SKM-1 (cell line): ENCODE data around the gene PSMA1.
"Not testable (repeated sequence)": the region's sequence is repeated elsewhere in the genome, so short reads cannot be mapped to it uniquely, and the experiment has no call there.

Source experiments
- DNase-seq: peaks from one replicate; lab custom pipeline; 2025; ENCODE audit not compliant: unreplicated experiment; lab: John Stamatoyannopoulos, UW

PSMA1 gene

GRCh38 chr11:14519917-14520746 is at the start of gene PSMA1:
Gene PSMA1 (minus strand): TSS chr11:14520386. CDS start chr11:14520299, 87 bp downstream.
- peak; percentile 97 for DNase-seq

GRCh38 chr11:14569516-14569915 is 49.3 kb upstream of the PSMA1 start:
- DNase-seq, result not testable (repeated sequence)

- no peak for DNase-seq
Measured at GRCh38 chr11:14567064-14567651, 47.0 kb upstream of the PSMA1 start.

GRCh38 chr11:14566331-14567063 is 46.3 kb upstream of the PSMA1 start:
- DNase-seq, result no peak

- no peak for DNase-seq
Measured at GRCh38 chr11:14565845-14566244, 45.7 kb upstream of the PSMA1 start.

GRCh38 chr11:14555818-14556217 is 35.6 kb upstream of the PSMA1 start:
- DNase-seq, result no peak

DNA sequence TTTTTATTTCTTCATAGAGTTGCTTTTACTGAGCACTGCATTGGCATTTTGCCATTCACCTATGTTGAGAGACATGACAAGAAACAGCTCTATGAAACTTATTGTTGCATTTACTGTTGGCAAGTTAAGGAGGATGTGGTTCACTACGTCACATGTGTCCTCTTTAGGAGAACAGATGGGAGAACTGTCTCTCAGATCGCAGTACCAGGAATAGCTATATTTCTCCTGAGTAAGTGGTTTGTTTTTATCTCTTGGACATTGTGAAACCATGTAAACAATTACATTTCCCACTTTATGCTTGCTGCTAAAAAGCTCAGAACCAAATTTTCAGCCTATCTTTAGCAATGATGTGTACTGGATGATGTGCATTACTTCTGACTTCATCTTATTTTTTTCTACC is 34.8 kb upstream of the PSMA1 start:
- no peak for DNase-seq

- DNase-seq, result no peak
Measured at GRCh38 chr11:14552089-14552488, 31.9 kb upstream of the PSMA1 start.

GRCh38 chr11:14551380-14551779 is 31.2 kb upstream of the PSMA1 start:
- DNase-seq, result no peak

- DNase-seq, result no peak
Measured at GRCh38 chr11:14549891-14550290, 29.7 kb upstream of the PSMA1 start.

GRCh38 chr11:14547440-14547839 is 27.3 kb upstream of the PSMA1 start:
- DNase-seq, result no peak

DNA sequence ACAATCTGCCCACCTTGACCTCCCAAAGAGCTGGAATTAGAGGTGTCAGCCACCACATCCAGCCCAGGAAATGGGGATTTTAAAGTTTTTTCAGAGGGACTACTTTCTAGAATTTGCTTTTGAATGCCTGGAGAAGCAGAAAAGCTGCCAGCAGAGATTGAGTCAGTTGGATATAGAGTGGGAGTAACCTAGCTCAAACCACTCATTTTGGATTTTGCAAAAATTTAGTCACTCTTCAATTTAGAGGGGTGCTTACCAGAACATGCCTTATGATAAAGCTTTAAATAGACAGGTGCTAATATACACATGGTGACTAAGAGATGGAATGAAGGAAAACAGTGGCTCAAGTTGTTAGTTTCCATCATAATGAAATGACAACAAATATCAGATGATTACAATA is 26.5 kb upstream of the PSMA1 start:
- DNase-seq, result no peak

GRCh38 chr11:14544611-14545010 is 24.4 kb upstream of the PSMA1 start:
- DNase-seq, result peak; percentile 81

- no peak for DNase-seq
Measured at GRCh38 chr11:14543260-14543659, 23.1 kb upstream of the PSMA1 start.

DNA sequence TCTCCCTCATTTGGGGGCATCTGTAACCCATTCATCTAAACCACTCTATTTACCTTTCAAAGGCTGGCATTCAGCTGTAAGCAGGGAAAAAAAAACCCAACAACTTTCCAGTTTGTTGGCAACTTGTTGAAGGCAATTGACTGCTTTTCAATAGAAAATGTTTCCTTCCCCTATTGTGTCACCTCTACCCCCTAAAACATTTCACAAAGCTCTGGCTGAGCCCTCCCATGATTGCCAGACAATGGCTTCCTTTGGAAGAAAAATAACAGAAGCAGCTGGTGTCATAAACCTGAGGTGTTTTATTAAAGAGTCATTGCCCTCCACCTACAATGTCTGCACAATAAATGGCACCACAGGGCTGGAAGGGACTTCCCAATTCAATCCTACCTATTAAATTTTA is 22.1 kb upstream of the PSMA1 start:
- no peak for DNase-seq

DNA sequence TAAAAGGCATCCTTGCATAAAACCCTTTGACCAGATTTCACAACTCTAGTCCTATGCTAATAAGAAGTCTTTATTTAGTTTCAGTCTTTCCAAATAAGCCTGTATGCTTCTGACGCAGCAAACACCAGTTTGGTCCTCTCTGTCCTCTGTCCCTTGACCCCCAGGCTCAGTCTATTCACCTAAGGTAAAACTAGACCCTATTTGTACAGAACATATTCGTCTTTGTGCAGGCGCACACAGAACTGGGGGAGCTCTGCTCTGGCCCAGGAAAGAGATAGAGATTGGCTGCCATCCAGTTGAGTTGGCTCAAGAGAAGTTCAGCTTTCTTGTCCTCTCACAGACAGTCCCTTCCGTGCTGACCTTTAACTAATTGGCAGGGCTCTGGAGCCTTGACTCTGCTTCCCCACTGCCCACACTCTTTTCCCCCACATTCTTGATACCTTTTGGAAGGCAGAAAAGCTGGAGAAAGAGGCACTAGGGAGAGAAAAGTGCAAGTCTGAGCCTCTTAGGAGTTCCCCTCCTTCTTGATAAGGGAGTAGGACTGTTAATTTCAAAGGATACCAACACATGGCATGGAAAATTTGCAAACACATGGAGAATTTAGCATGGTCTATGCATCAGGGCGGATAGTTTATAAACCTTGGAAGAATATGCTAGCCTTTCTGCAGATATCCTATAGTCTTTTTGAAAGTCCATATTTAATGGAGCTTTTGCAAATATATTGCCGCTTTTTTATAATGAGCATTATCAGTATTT is 21.2 kb upstream of the PSMA1 start:
- no peak for DNase-seq

DNA sequence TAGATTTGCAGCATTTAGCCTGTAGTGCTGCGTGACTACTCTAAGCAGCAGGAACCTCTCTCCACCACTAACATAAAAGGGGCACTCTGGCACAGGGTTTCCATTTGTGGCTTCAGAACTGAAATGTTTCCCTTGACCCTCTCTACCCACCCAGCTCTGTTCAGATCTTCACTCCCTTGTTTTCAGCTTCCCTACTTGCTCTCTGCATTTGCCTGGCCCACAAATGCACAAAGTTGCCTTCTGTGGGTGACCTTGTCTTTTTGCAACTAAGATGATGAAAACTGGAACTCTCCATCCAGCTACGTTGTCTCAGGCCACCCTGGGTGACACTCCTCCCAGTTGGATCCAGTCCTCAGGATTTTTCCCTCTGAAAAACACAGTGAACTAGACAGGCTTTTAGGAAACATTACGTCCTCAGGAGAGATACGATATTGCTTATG is 19.8 kb upstream of the PSMA1 start:
- DNase-seq, result no peak

DNA sequence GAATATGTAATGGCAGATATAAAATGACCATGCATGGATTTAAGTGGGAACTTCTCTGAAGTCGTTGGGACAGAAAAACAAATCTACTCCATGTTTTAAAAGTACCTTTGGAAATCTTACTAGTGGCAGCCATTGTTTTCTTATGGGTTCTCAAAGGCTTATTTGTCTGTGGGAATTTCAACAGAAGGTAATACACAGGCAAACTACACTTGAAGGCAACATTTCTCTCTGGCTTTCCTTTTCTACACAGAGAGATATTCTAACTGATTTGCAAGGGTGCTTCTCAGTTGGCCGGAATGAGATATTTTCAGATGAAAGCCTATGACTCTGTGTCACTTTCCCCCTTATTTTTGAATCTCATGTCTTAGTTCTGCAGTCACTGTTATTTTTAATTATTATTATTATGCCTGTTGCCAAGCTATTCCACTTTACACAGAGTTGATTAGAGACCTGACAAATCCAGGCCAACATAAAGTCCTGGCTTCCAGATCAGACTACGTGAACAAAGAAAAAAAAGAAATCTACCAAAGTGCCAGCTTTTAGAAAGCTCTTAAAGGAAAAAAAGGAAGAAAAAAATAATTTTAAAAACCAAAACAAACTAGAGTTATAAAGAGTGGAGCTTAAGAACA is 18.9 kb upstream of the PSMA1 start:
- no peak for DNase-seq

DNA sequence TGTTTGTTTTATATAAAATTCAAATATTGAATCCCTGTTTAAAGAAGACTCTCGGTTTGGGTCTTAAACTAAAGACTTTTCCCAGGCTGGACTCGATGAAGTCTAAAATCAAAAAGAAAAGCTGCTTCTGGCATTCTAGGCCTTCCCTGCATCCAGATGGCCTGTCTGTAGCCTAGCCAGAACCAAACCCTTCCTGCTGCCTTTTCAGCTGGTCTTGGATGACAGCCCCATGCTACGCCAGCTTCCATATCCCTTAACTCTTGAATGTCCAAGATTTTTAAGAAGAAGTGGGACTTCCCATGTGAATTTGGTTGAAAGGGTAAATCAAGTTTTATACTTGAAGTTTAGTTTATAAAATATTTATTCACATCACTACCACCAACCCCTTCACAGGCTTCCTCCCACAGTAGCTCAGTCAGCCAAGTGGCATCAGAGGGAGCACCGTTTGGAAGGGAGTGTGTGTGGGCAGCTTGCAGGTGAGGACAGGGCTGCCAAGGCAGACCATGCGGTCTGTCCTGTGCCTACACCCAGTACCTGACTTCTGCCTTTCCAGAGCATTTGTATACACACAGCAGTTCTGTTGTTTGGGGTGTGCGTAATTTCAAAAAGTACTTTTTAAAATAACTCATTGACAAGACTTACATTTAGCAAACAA is 18.2 kb upstream of the PSMA1 start:
- DNase-seq, result no peak

- peak; percentile 68 for DNase-seq
Measured at GRCh38 chr11:14537134-14537599, 17.0 kb upstream of the PSMA1 start.
